Esophagus squamous epithelium (tissue), 4 donors: ENCODE results near the gene PEX14.

Source experiments
- POLR2A ChIP-seq, 4 donors: fragments of 450-650 bp; IDR thresholded peaks; one replicate each; pipeline ENCODE4 v1.6.1; 2017; ENCODE audit warnings: antibody characterized with exemption in 4 of 4, mild to moderate bottlenecking in 4 of 4, moderate library complexity in 3 of 4
- TF ChIP-seq, protein P1 (sequence below), 6 experiments: fragments of 450-650 bp in 4 of 6; fragments of 200-600 bp in 2 of 6; sonication (generic) in 2 of 6; IDR thresholded peaks; one replicate each; pipeline ENCODE4 v1.5.1; 2016 to 2019; ENCODE audit warnings: antibody characterized with exemption in 6 of 6, mild to moderate bottlenecking in 4 of 6, moderate library complexity in 4 of 6

GRCh38 chr1:10648689-10649516 is 174.2 kb downstream of the PEX14 start:
- TF ChIP-seq, protein P1, sequence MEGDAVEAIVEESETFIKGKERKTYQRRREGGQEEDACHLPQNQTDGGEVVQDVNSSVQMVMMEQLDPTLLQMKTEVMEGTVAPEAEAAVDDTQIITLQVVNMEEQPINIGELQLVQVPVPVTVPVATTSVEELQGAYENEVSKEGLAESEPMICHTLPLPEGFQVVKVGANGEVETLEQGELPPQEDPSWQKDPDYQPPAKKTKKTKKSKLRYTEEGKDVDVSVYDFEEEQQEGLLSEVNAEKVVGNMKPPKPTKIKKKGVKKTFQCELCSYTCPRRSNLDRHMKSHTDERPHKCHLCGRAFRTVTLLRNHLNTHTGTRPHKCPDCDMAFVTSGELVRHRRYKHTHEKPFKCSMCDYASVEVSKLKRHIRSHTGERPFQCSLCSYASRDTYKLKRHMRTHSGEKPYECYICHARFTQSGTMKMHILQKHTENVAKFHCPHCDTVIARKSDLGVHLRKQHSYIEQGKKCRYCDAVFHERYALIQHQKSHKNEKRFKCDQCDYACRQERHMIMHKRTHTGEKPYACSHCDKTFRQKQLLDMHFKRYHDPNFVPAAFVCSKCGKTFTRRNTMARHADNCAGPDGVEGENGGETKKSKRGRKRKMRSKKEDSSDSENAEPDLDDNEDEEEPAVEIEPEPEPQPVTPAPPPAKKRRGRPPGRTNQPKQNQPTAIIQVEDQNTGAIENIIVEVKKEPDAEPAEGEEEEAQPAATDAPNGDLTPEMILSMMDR (IDR thresholded peaks at IDR 0.05), result no peak
- no peak for TF ChIP-seq POLR2A (IDR thresholded peaks at IDR 0.05)
